ENCODE data around the gene IRS1.

IRS1 gene

DNA sequence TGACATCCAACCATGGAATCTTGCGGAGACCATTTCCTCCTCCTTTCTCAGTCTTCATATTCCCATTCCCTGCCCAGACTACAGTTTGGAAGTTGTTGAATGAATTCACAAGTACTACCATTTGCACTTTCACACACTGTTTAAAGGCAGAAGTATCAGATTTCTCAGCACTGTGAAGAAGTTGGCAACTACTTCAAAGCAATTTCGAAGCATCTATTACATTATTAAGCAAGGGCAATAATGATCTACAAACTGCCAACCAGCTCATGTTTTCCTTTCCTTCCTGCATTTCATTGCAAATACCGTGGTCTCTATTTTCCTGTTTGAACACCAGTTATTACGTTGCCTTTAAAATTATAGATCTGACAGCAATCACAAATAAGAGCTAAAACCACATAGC lies 105.5 kb downstream of the IRS1 start:
- H3K9me3 ChIP-seq (ENCODE audit: insufficient read depth, low read length), result no peaks in the 10 kb centered on the region
- no peak overlapping the region for H3K4me3 ChIP-seq (ENCODE audit: insufficient read depth, low read length, poor library complexity, severe bottlenecking)
- TF ChIP-seq, protein P1, sequence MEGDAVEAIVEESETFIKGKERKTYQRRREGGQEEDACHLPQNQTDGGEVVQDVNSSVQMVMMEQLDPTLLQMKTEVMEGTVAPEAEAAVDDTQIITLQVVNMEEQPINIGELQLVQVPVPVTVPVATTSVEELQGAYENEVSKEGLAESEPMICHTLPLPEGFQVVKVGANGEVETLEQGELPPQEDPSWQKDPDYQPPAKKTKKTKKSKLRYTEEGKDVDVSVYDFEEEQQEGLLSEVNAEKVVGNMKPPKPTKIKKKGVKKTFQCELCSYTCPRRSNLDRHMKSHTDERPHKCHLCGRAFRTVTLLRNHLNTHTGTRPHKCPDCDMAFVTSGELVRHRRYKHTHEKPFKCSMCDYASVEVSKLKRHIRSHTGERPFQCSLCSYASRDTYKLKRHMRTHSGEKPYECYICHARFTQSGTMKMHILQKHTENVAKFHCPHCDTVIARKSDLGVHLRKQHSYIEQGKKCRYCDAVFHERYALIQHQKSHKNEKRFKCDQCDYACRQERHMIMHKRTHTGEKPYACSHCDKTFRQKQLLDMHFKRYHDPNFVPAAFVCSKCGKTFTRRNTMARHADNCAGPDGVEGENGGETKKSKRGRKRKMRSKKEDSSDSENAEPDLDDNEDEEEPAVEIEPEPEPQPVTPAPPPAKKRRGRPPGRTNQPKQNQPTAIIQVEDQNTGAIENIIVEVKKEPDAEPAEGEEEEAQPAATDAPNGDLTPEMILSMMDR (IDR thresholded peaks at IDR 0.05; ENCODE audit: insufficient read depth, low read length, poor library complexity, severe bottlenecking), result no peak
- TF ChIP-seq EZH2phosphoT487 (conservative IDR thresholded peaks at IDR 0.05; ENCODE audit: low read length), result no peak
- H3K4me2 ChIP-seq (ENCODE audit: low read depth, low read length, poor library complexity, severe bottlenecking), result no peak overlapping the region
- no peak overlapping the region for H2AFZ ChIP-seq (ENCODE audit: low read depth, low read length, severe bottlenecking)
- no peaks in the 10 kb centered on the region for H4K20me1 ChIP-seq (ENCODE audit: low read depth, low read length)
- no peak overlapping the region for H3K27ac ChIP-seq (ENCODE audit: low read depth, low read length)
- no peaks in the 10 kb centered on the region for H3F3A ChIP-seq (ENCODE audit: insufficient read depth)
- no peaks in the 10 kb centered on the region for H3K27me3 ChIP-seq (ENCODE audit: low read length)
- H3K79me2 ChIP-seq (ENCODE audit: insufficient read depth, low read length), result no peaks in the 10 kb centered on the region
- H3K9ac ChIP-seq (ENCODE audit: low read length), result no peak overlapping the region
- H3K36me3 ChIP-seq (ENCODE audit: low read length), result no peaks in the 10 kb centered on the region
- H3K9me2 ChIP-seq (replicated peaks; ENCODE audit: insufficient read depth, low read length), result no peaks in the 10 kb centered on the region

DNA sequence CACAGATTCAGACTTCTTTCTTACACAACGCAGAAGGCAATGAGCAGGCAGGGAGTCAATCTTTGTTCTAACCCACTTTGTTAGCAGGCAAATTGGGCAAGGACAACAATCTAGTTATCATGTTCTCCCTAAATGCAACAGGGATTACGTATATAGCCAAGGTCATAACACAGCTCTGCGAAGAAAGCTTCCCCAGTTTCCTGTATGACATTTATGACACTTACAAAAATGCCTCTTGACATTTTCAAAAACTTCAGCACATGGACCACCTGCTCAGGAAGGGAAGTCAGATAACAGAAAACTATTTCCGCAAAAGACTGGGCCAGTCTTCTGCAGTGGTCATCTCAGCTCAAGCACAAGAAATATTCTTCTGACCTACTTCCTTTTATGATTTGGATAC lies 106.1 kb downstream of the IRS1 start:
- Histone ChIP-seq H4K20me1 (ENCODE audit: low read depth, low read length) (no peaks in the 10 kb centered on the region), H3K27me3 (ENCODE audit: low read length) (no peaks in the 10 kb centered on the region), H3K9ac (ENCODE audit: low read length) (no peak overlapping the region), H3K9me3 (ENCODE audit: insufficient read depth, low read length) (no peaks in the 10 kb centered on the region), H3F3A (ENCODE audit: insufficient read depth) (no peaks in the 10 kb centered on the region), H3K27ac (ENCODE audit: low read depth, low read length) (no peak overlapping the region), H3K4me2 (ENCODE audit: low read depth, low read length, poor library complexity, severe bottlenecking) (no peak overlapping the region), H3K9me2 (replicated peaks; ENCODE audit: insufficient read depth, low read length) (no peaks in the 10 kb centered on the region), H3K36me3 (ENCODE audit: low read length) (no peaks in the 10 kb centered on the region), H2AFZ (ENCODE audit: low read depth, low read length, severe bottlenecking) (no peak overlapping the region), H3K4me3 (ENCODE audit: insufficient read depth, low read length, poor library complexity, severe bottlenecking) (no peak overlapping the region), H3K79me2 (ENCODE audit: insufficient read depth, low read length) (no peaks in the 10 kb centered on the region)
- TF ChIP-seq, protein P1 (IDR thresholded peaks at IDR 0.05; ENCODE audit: insufficient read depth, low read length, poor library complexity, severe bottlenecking), result no peak
- TF ChIP-seq EZH2phosphoT487 (conservative IDR thresholded peaks at IDR 0.05; ENCODE audit: low read length), result no peak

DNA sequence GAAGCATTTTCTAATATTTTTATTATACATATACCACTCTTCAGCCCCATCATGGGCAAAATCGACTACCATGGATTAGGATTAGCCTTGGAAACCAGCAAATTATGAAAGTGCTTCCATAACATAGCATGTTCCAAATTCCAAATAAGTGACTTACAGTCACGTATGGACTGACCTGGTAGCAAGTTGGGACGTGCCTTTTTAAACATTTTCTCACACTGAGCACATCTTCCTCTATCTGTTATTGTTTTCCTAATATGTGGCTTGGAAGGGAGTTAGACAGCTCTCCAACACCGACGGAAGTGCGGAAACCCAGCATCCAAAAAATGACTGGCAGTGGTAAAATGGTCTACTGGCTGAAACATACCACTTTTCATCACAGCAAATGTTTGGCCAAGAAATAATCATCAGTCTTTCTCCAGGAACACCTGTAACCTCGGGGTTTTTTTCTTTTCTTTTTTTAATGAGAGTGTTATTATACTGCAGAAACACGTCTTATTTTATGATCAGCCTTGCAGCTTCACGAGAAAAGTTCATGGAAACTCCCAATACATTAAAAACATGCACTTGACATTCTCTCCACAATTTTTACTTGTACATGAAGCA lies 107.0 kb downstream of the IRS1 start:
- Histone ChIP-seq H3K27ac (ENCODE audit: low read depth, low read length) (no peak overlapping the region), H3K36me3 (ENCODE audit: low read length) (no peaks in the 10 kb centered on the region), H2AFZ (ENCODE audit: low read depth, low read length, severe bottlenecking) (no peak overlapping the region), H3K4me3 (ENCODE audit: insufficient read depth, low read length, poor library complexity, severe bottlenecking) (no peak overlapping the region), H3K27me3 (ENCODE audit: low read length) (no peaks in the 10 kb centered on the region), H3K4me2 (ENCODE audit: low read depth, low read length, poor library complexity, severe bottlenecking) (no peak overlapping the region), H3K9me2 (replicated peaks; ENCODE audit: insufficient read depth, low read length) (no peaks in the 10 kb centered on the region), H4K20me1 (ENCODE audit: low read depth, low read length) (no peaks in the 10 kb centered on the region), H3K79me2 (ENCODE audit: insufficient read depth, low read length) (no peaks in the 10 kb centered on the region), H3F3A (ENCODE audit: insufficient read depth) (no peaks in the 10 kb centered on the region), H3K9me3 (ENCODE audit: insufficient read depth, low read length) (no peaks in the 10 kb centered on the region), H3K9ac (ENCODE audit: low read length) (no peak overlapping the region)
- TF ChIP-seq, protein P1 (IDR thresholded peaks at IDR 0.05; ENCODE audit: insufficient read depth, low read length, poor library complexity, severe bottlenecking), result no peak

Measured in SU-DHL-6 (cell line).